K562 (cell line): ENCODE results near the gene KHSRP. TPM values are rescaled to one million over a fixed set of nuclear protein-coding genes. Genes with fewer than 3 reads are reported as not detected.

Source experiments
- ATAC-seq: fragments of 200-7000 bp; cut with Tn5 transposase; 3 replicates; pipeline ENCODE4 v1.9.1; 2020; ENCODE audit warnings: moderate library complexity
- BruUV-seq: library from RNA; stranded (reverse); fragments of 400-500 nt; replicated peaks from 2 replicates; lab custom pipeline; 2021; lab: Mats Ljungman, UMichigan
- CTCF ChIA-PET: fragments of 300-600 bp; formaldehyde crosslinking; extraction: SDS; loops from one replicate; lab custom pipeline; 2021; ENCODE audit warnings: low intra/inter-chr PET ratio; lab: Yijun Ruan, JAX
- POLR2A ChIA-PET: fragments of 300-600, 350-650 bp; sonication (Branson Sonifier 250); formaldehyde crosslinking; extraction: SDS; loops from one replicate; lab custom pipeline; 2021; ENCODE audit warnings: antibody characterized with exemption, inconsistent platforms; lab: Yijun Ruan, JAX
- DNase-seq, 4 experiments: peaks; one replicate each; pipeline versions ENCODE4 v3.0.0 to v3.0.0-alpha.2; 2011 to 2018; ENCODE audit warnings: low spot score in 3 of 4, mixed read lengths in 3 of 4; ENCODE audit errors: extremely low read depth in 1 of 4
- FAIRE-seq: peaks from 2 replicates; lab custom pipeline; 2011; peaks lifted over from hg19 to GRCh38; lab: Jason Lieb, UNC
- H2AFZ ChIP-seq: 2 replicates; pipeline ENCODE4 v1.6.0; 2011; ENCODE audit warnings: low read depth, low read length, control low read depth, inconsistent platforms
- H3K27ac ChIP-seq: fragments of 200-600 bp; 3 replicates; pipeline ENCODE4 v1.8.0; 2011; ENCODE audit warnings: low read depth, mild to moderate bottlenecking, control low read depth, inconsistent platforms, low read length, moderate library complexity, mixed read lengths; ENCODE audit errors: extremely low read depth
- H3K27me3 ChIP-seq, 2 experiments: fragments of 300-600 bp in 1 of 2; 2 replicates in 1 of 2; 3 replicates in 1 of 2; pipeline versions ENCODE4 v1.6.0 to v1.8.0; 2011; ENCODE audit warnings: inconsistent platforms in 2 of 2, low read length in 2 of 2, mild to moderate bottlenecking in 1 of 2, mixed read lengths in 1 of 2, moderate library complexity in 1 of 2; ENCODE audit not compliant: control insufficient read depth in 2 of 2, insufficient read depth in 2 of 2
- H3K36me3 ChIP-seq: fragments of 300-600 bp; 3 replicates; pipeline ENCODE4 v1.8.0; 2011; ENCODE audit warnings: mild to moderate bottlenecking, low read length, inconsistent platforms; ENCODE audit not compliant: control insufficient read depth, insufficient read depth
- H3K4me1 ChIP-seq, 2 experiments: fragments of 200-600 bp in 1 of 2; replicated peaks in 1 of 2; 2 replicates in 1 of 2; 3 replicates in 1 of 2; pipeline versions ENCODE4 v1.5.1 to v1.8.0; 2011; ENCODE audit warnings: inconsistent platforms in 2 of 2, low read length in 2 of 2, mild to moderate bottlenecking in 1 of 2, mixed read lengths in 1 of 2, moderate library complexity in 1 of 2; ENCODE audit not compliant: control insufficient read depth in 2 of 2, insufficient read depth in 2 of 2
- H3K4me2 ChIP-seq: 2 replicates; pipeline ENCODE4 v1.6.1; 2011; ENCODE audit warnings: low read length, control low read depth, inconsistent platforms, mixed read lengths; ENCODE audit not compliant: insufficient read depth
- H3K4me3 ChIP-seq: fragments of 200-600 bp; sonication (generic), shearing (Covaris generic); 2 replicates; pipeline ENCODE4 v1.5.1; 2016; ENCODE audit warnings: control low read depth, inconsistent platforms
- H3K79me2 ChIP-seq: fragments of 200-600 bp; 3 replicates; pipeline ENCODE4 v1.8.0; 2011; ENCODE audit warnings: low read length, inconsistent platforms; ENCODE audit not compliant: control insufficient read depth, insufficient read depth
- H3K9ac ChIP-seq, 2 experiments: 2 replicates each; pipeline versions ENCODE4 v1.6.0 to v1.6.1; 2011; ENCODE audit warnings: low read depth in 2 of 2, low read length in 2 of 2, control low read depth in 1 of 2, inconsistent platforms in 1 of 2, mild to moderate bottlenecking in 1 of 2, mixed read lengths in 1 of 2; ENCODE audit not compliant: insufficient read depth in 1 of 2
- H3K9me1 ChIP-seq: one replicate; pipeline ENCODE4 v1.6.0; 2011; ENCODE audit warnings: inconsistent platforms, mild to moderate bottlenecking, low read length, moderate library complexity; ENCODE audit not compliant: control insufficient read depth, insufficient read depth
- H3K9me3 ChIP-seq: replicated peaks from 2 replicates; pipeline ENCODE4 v1.5.1; 2011; ENCODE audit warnings: low read depth, low read length, inconsistent platforms; ENCODE audit not compliant: control insufficient read depth, insufficient read depth
- H4K20me1 ChIP-seq: replicated peaks from 2 replicates; pipeline ENCODE4 v1.6.1; 2011; ENCODE audit warnings: low read length, inconsistent platforms, mixed read lengths; ENCODE audit not compliant: control insufficient read depth, insufficient read depth
- BHLHE40 ChIP-seq: IDR thresholded peaks from 2 replicates; pipeline ENCODE4 v1.6.1; 2011; ENCODE audit warnings: low read length, improper control_type of control experiment
- DNMT1 ChIP-seq: fragments of 450-650 bp; IDR thresholded peaks from 2 replicates; pipeline ENCODE4 v1.6.1; 2016; ENCODE audit warnings: antibody characterized with exemption, mild to moderate bottlenecking
- HDAC1 ChIP-seq, 2 experiments: fragments of 450-650 bp; IDR thresholded peaks; 2 replicates each; pipeline ENCODE4 v1.6.1; 2016 to 2017; ENCODE audit warnings: inconsistent platforms in 1 of 2, mild to moderate bottlenecking in 1 of 2, moderate library complexity in 1 of 2
- MCM3 ChIP-seq: fragments of 450-650 bp; IDR thresholded peaks from 2 replicates; pipeline ENCODE4 v1.6.1; 2016
- MCM7 ChIP-seq, 2 experiments: fragments of 450-650 bp; IDR thresholded peaks; 2 replicates each; pipeline ENCODE4 v1.6.1; 2016 to 2018
- MTA2 ChIP-seq: fragments of 450-650 bp; IDR thresholded peaks from 2 replicates; pipeline ENCODE4 v1.6.1; 2016; ENCODE audit warnings: low read depth
- TAF15 ChIP-seq: fragments of 200-400 bp; formaldehyde crosslinking; IDR thresholded peaks from 2 replicates; pipeline ENCODE4 v1.6.1; 2017; ENCODE audit warnings: mild to moderate bottlenecking, low read depth, low read length, moderate library complexity
- TRIM28 ChIP-seq: fragments of 450-650 bp; IDR thresholded peaks from 2 replicates; pipeline ENCODE4 v1.6.1; 2017
- XRCC5 ChIP-seq: fragments of 200-400 bp; formaldehyde crosslinking; IDR thresholded peaks from 2 replicates; pipeline ENCODE4 v1.6.1; 2017; ENCODE audit warnings: low read depth, mild to moderate bottlenecking, low read length
- WGBS: fragments of 100-300 bp; shearing (Covaris generic); methylation state at CpG from one replicate; pipeline ENCODE4 v1.1.6; 2016; ENCODE audit warnings: low coverage, mixed read lengths; ENCODE audit not compliant: insufficient coverage; ENCODE audit errors: missing lambda C conversion rate; 5-methylcytosine and 5-hydroxymethylcytosine counted together
- in situ Hi-C: fragments of 300-500 bp; cut with MboI; formaldehyde crosslinking; loops from 4 replicates; pipeline ENCODE4 v1.15.0; 2018; ENCODE audit warnings: inconsistent platforms, mixed read lengths
- intact Hi-C: fragments of 100-400 bp; cut with micrococcal nuclease; formaldehyde crosslinking; loops from 2 replicates; pipeline ENCODE4 v1.14.2; 2022
- polyA plus RNA-seq, 8 experiments: library from polyadenylated mRNA; depleted of rRNA in 4 of 8; stranded (reverse) in 5 of 8; unstranded in 3 of 8; fragments of >200 nt; fragmentation: Nextera tagmentation in 2 of 8; fragmentation: Illumina TruSeq in 1 of 8; extraction: Ambion mirVana in 2 of 8; extraction: Trizol in 1 of 8; gene quantifications; 2 replicates each; pipeline versions ENCODE4 v1.2.1 to v1.2.3, GENCODE V29; 2011 to 2014; ENCODE audit warnings: inconsistent platforms in 1 of 8, missing spikeins in 1 of 8
- total RNA-seq, 7 experiments: library from RNA; depleted of rRNA in 6 of 7; stranded (reverse); fragments of >200 nt in 6 of 7; fragmentation: Illumina TruSeq in 2 of 7; extraction: Trizol in 2 of 7; gene quantifications; 2 replicates each; pipeline versions ENCODE4 v1.2.1 to v1.2.3, GENCODE V29; 2011 to 2021; ENCODE audit warnings: low replicate concordance in 1 of 7
- TF ChIP-seq, protein P1 (sequence below): fragments of 450-650 bp; IDR thresholded peaks from 2 replicates; pipeline ENCODE4 v1.6.1; 2014; ENCODE audit warnings: low read depth, mild to moderate bottlenecking, moderate library complexity, borderline replicate concordance
- TF ChIP-seq, protein P2 (sequence below): fragments of 450-650 bp; IDR thresholded peaks from 2 replicates; pipeline ENCODE4 v1.6.1; 2016; ENCODE audit warnings: borderline replicate concordance
- TF ChIP-seq, protein P3 (sequence below), 2 experiments: fragments of 450-650 bp in 1 of 2; sonication (generic) in 1 of 2; formaldehyde crosslinking; conservative IDR thresholded peaks; 2 replicates each; pipeline versions ENCODE4 v1.4.0 to v1.8.1; 2020 to 2022; ENCODE audit warnings: mild to moderate bottlenecking in 1 of 2, missing genetic modification reagents in 1 of 2
- TF ChIP-seq, protein P4 (sequence below): fragments of 250-450 bp; sonication (Bioruptor Pico); IDR thresholded peaks from 2 replicates; pipeline ENCODE4 v1.9.0; 2021; ENCODE audit warnings: mild to moderate bottlenecking, inconsistent platforms
- TF ChIP-seq, protein P5 (sequence below): fragments of 450-650 bp; IDR thresholded peaks from 2 replicates; pipeline ENCODE4 v1.6.1; 2016; ENCODE audit warnings: antibody characterized with exemption

KHSRP gene
- total and polyA plus RNA-seq, 9 of the 15 experiments (the other 6 are each of a cell fraction or from before 2014, with no cell fraction given), result 4.2 to 564 (median 139) TPM

DNA sequence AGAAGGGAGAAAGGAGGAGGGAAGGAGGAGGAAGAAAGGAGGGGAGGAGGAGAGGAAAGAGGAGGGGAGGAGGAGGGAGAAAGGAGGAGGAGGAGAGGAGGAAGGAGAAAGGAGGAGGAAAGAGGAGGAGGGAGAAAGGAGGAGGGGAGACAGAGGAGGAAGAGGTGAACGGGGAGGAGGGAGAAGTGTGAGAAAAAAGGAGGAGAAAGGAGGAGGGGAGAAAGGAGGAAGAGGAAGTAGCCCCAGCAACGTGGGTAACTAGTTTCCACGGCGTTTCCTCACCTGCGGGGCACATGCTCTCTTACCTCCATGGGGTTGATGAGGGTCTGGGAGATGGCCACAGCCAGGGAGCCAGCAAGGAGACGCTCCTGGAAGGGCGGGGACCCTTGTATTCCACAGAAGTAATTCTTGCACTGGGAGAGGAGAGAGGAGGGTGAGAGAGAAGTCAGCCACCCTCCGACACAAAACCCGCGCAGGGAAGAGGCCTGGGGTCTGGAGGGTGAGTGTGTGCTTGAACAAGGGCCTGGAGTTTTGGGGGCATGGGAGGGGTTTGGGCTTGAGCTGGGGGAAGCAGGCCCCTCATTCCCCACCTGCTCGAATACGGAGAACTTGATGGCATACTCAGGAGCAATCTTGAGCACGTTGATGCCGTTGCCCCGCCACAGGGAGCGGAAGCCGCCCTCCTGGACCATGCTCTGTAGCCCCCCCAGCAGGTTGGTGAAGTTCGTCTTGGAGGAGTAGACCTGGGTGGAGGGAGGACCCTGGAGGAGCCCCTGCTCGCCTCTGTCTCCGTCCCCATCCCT, 5.0 kb upstream of the KHSRP start:
- FAIRE-seq, result peak; percentile 78
- Histone ChIP-seq H3K36me3 (peaks cover 3% of the 10 kb centered on the region; the same call in 1 of the 3 replicates), H3K4me3 (peak overlapping the region; percentile 52), H3K9me1 (peaks cover 4% of the 10 kb centered on the region), H3K27ac (peak overlapping the region; percentile 68), H3K27me3 (no peaks in the 10 kb centered on the region), H3K79me2 (peaks cover 15% of the 10 kb centered on the region), H3K4me2 (peak overlapping the region; percentile 89), H3K9me3 (no peaks in the 10 kb centered on the region), H4K20me1 (no peaks in the 10 kb centered on the region), H3K4me1 (peaks cover 11 to 34% of the 10 kb centered on the region in 2 experiments), H2AFZ (peak overlapping the region; percentile 86), H3K9ac (peak overlapping the region; percentile 71 to 85)
- peak; percentile 46 to 58 (median 57) for DNase-seq
- ChIA-PET CTCF (no interaction called here), POLR2A (interaction anchor here (0.8 kb wide), 1 partner anchor 59 kb away, joined by 3 read pairs; no protein-coding TSS in a partner anchor)
- 15% methylated on average over 18 of the region's 20 CpGs for WGBS
- intact Hi-C loops (loop anchor here (10.0 kb wide), 2 partner anchors 115 to 265 kb away; no protein-coding TSS in a partner anchor), in situ Hi-C loops (no loop called here)
- TSS peak; percentile 75 for BruUV-seq
- peak; percentile 10 for ATAC-seq
- TF ChIP-seq HDAC1 (IDR thresholded peaks at IDR 0.05), result peak in 1 of 2 experiments; percentile 81; a peak in 2 of 4 replicates
- no peak for TF ChIP-seq MCM7 (IDR thresholded peaks at IDR 0.05)
- TF ChIP-seq, protein P1, sequence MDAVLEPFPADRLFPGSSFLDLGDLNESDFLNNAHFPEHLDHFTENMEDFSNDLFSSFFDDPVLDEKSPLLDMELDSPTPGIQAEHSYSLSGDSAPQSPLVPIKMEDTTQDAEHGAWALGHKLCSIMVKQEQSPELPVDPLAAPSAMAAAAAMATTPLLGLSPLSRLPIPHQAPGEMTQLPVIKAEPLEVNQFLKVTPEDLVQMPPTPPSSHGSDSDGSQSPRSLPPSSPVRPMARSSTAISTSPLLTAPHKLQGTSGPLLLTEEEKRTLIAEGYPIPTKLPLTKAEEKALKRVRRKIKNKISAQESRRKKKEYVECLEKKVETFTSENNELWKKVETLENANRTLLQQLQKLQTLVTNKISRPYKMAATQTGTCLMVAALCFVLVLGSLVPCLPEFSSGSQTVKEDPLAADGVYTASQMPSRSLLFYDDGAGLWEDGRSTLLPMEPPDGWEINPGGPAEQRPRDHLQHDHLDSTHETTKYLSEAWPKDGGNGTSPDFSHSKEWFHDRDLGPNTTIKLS, result no peak
- TF ChIP-seq MTA2, result peak; percentile 44
- TF ChIP-seq BHLHE40, result no peak
- TF ChIP-seq DNMT1, result no peak
- no peak for TF ChIP-seq TRIM28
- TF ChIP-seq TAF15, result no peak
- TF ChIP-seq MCM3, result no peak
- TF ChIP-seq, protein P2, sequence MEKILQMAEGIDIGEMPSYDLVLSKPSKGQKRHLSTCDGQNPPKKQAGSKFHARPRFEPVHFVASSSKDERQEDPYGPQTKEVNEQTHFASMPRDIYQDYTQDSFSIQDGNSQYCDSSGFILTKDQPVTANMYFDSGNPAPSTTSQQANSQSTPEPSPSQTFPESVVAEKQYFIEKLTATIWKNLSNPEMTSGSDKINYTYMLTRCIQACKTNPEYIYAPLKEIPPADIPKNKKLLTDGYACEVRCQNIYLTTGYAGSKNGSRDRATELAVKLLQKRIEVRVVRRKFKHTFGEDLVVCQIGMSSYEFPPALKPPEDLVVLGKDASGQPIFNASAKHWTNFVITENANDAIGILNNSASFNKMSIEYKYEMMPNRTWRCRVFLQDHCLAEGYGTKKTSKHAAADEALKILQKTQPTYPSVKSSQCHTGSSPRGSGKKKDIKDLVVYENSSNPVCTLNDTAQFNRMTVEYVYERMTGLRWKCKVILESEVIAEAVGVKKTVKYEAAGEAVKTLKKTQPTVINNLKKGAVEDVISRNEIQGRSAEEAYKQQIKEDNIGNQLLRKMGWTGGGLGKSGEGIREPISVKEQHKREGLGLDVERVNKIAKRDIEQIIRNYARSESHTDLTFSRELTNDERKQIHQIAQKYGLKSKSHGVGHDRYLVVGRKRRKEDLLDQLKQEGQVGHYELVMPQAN, result no peak
- TF ChIP-seq, protein P3, sequence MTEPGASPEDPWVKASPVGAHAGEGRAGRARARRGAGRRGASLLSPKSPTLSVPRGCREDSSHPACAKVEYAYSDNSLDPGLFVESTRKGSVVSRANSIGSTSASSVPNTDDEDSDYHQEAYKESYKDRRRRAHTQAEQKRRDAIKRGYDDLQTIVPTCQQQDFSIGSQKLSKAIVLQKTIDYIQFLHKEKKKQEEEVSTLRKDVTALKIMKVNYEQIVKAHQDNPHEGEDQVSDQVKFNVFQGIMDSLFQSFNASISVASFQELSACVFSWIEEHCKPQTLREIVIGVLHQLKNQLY (CRISPR knock-in tag; conservative IDR thresholded peaks at IDR 0.05), result no peak
- TF ChIP-seq, protein P4, sequence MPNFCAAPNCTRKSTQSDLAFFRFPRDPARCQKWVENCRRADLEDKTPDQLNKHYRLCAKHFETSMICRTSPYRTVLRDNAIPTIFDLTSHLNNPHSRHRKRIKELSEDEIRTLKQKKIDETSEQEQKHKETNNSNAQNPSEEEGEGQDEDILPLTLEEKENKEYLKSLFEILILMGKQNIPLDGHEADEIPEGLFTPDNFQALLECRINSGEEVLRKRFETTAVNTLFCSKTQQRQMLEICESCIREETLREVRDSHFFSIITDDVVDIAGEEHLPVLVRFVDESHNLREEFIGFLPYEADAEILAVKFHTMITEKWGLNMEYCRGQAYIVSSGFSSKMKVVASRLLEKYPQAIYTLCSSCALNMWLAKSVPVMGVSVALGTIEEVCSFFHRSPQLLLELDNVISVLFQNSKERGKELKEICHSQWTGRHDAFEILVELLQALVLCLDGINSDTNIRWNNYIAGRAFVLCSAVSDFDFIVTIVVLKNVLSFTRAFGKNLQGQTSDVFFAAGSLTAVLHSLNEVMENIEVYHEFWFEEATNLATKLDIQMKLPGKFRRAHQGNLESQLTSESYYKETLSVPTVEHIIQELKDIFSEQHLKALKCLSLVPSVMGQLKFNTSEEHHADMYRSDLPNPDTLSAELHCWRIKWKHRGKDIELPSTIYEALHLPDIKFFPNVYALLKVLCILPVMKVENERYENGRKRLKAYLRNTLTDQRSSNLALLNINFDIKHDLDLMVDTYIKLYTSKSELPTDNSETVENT (CRISPR knock-in tag), result no peak
- TF ChIP-seq XRCC5, result no peak
- TF ChIP-seq, protein P5, sequence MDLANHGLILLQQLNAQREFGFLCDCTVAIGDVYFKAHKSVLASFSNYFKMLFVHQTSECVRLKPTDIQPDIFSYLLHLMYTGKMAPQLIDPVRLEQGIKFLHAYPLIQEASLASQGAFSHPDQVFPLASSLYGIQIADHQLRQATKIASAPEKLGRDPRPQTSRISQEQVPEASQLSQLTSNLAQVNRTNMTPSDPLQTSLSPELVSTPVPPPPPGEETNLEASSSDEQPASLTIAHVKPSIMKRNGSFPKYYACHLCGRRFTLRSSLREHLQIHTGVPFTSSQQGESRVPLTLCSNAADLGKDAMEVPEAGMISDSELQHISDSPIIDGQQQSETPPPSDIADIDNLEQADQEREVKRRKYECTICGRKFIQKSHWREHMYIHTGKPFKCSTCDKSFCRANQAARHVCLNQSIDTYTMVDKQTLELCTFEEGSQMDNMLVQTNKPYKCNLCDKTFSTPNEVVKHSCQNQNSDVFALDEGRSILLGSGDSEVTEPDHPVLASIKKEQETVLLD, result peak; percentile 72; the same call in 1 of the 2 replicates
